GM12878 (cell line): ENCODE measurements around the gene ZNF765.

ENCODE experiments used
- EZH2 ChIP-seq: IDR thresholded peaks from 2 replicates; pipeline ENCODE4 v1.6.1; 2012; ENCODE audit warnings: low read depth, mild to moderate bottlenecking, control low read depth, inconsistent platforms, low read length, borderline replicate concordance; ENCODE audit not compliant: control insufficient read depth
- KDM1A ChIP-seq: fragments of 200-600 bp; sonication (generic); IDR thresholded peaks from 2 replicates; pipeline ENCODE4 v1.6.1; 2016; ENCODE audit warnings: borderline replicate concordance
- MTA2 ChIP-seq: fragments of 450-650 bp; IDR thresholded peaks from 2 replicates; pipeline ENCODE4 v1.6.1; 2016; ENCODE audit warnings: low read depth, mild to moderate bottlenecking, moderate library complexity
- PAX8 ChIP-seq: fragments of 450-650 bp; IDR thresholded peaks from 2 replicates; pipeline ENCODE4 v1.6.1; 2017; ENCODE audit warnings: mild to moderate bottlenecking, moderate library complexity
- POLR2A ChIP-seq: IDR thresholded peaks from 2 replicates; pipeline ENCODE4 v1.6.1; 2011; ENCODE audit warnings: low read depth, mild to moderate bottlenecking, low read length
- SMC3 ChIP-seq: IDR thresholded peaks from 2 replicates; pipeline ENCODE4 v1.6.1; 2011; ENCODE audit warnings: low read length, improper control_type of control experiment, borderline replicate concordance
- USF2 ChIP-seq: IDR thresholded peaks from 2 replicates; pipeline ENCODE4 v1.6.1; 2011; ENCODE audit warnings: low read depth, low read length, improper control_type of control experiment, borderline replicate concordance
- TF ChIP-seq, protein P1 (sequence below): fragments of 450-650 bp; IDR thresholded peaks from 2 replicates; pipeline ENCODE4 v1.6.1; 2018; ENCODE audit warnings: mild to moderate bottlenecking, low read depth, moderate library complexity; ENCODE audit not compliant: partially characterized antibody

DNA sequence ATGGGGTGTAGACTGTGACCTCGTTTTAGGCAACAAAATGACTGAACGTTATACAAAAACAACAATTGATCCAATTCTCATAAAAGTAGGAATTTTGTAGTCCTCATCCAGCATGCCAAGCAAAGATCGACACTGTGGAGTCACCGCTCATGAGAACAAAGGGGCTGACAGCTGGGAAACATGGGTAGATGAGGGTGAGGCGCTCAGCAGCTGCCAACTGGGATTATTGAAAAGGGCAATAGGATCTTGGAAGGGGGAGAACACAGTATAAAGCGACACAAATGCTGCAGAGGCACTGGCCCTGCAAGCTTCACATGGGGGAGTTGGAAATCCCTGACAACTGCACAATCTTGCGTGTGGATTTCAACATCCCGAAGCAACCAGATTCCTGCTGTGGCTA is 5.4 kb upstream of the ZNF765 start:
- TF ChIP-seq KDM1A (no peak), EZH2 (no peak), USF2 (no peak), MTA2 (no peak), SMC3 (no peak), PAX8 (no peak), POLR2A (no peak)
- TF ChIP-seq, protein P1, sequence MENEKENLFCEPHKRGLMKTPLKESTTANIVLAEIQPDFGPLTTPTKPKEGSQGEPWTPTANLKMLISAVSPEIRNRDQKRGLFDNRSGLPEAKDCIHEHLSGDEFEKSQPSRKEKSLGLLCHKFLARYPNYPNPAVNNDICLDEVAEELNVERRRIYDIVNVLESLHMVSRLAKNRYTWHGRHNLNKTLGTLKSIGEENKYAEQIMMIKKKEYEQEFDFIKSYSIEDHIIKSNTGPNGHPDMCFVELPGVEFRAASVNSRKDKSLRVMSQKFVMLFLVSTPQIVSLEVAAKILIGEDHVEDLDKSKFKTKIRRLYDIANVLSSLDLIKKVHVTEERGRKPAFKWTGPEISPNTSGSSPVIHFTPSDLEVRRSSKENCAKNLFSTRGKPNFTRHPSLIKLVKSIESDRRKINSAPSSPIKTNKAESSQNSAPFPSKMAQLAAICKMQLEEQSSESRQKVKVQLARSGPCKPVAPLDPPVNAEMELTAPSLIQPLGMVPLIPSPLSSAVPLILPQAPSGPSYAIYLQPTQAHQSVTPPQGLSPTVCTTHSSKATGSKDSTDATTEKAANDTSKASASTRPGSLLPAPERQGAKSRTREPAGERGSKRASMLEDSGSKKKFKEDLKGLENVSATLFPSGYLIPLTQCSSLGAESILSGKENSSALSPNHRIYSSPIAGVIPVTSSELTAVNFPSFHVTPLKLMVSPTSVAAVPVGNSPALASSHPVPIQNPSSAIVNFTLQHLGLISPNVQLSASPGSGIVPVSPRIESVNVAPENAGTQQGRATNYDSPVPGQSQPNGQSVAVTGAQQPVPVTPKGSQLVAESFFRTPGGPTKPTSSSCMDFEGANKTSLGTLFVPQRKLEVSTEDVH = no peak
